GM06990 (cell line): ENCODE data around the gene IL17REL.

Source experiments
- DNase-seq: peaks from one replicate; pipeline ENCODE4 v3.0.0-alpha.2; 2011; ENCODE audit not compliant: insufficient read length; ENCODE audit errors: extremely low read depth
- H3K27me3 ChIP-seq: replicated peaks from 2 replicates; pipeline ENCODE4 v1.6.0; 2011; ENCODE audit warnings: low read length; ENCODE audit not compliant: control insufficient read depth, insufficient read depth
- H3K36me3 ChIP-seq: 2 replicates; pipeline ENCODE4 v1.5.1; 2011; ENCODE audit warnings: low read length; ENCODE audit not compliant: control insufficient read depth, insufficient read depth
- H3K4me3 ChIP-seq: replicated peaks from 2 replicates; pipeline ENCODE4 v1.5.1; 2011; ENCODE audit warnings: low read depth, mild to moderate bottlenecking, control low read depth, low read length
- CTCF ChIP-seq: IDR thresholded peaks from 2 replicates; pipeline ENCODE4 v1.5.1; 2011; ENCODE audit warnings: low read length, control low read depth, mild to moderate bottlenecking, inconsistent platforms; ENCODE audit not compliant: insufficient read depth, poor library complexity, severe bottlenecking

The IL17REL gene

GRCh38 chr22:50030297-50031188, 18.0 kb upstream of the IL17REL start:
- Histone ChIP-seq H3K4me3 (no peak overlapping the region), H3K36me3 (no peaks in the 10 kb centered on the region), H3K27me3 (no peaks in the 10 kb centered on the region; the same call in 1 of the 2 replicates)
- peak; percentile 86 for DNase-seq
- peak; percentile 93 for TF ChIP-seq CTCF

GRCh38 chr22:50027639-50028537, 15.3 kb upstream of the IL17REL start:
- no peaks in the 10 kb centered on the region; the same call in 1 of the 2 replicates for H3K27me3 ChIP-seq
- H3K4me3 ChIP-seq: no peak overlapping the region
- H3K36me3 ChIP-seq: no peaks in the 10 kb centered on the region
- no peak for DNase-seq
- no peak for TF ChIP-seq CTCF

- H3K27me3 ChIP-seq: no peaks in the 10 kb centered on the region; the same call in 1 of the 2 replicates
- no peak for TF ChIP-seq CTCF
- no peak for DNase-seq
These were observed 13.4 kb upstream of the IL17REL start for GRCh38 chr22:50025993-50026392.

GRCh38 chr22:50022171-50022819, 9.7 kb upstream of the IL17REL start:
- DNase-seq: no peak
- no peaks in the 10 kb centered on the region for H3K27me3 ChIP-seq
- H3K36me3 ChIP-seq: no peaks in the 10 kb centered on the region
- TF ChIP-seq CTCF: no peak
- no peak overlapping the region for H3K4me3 ChIP-seq

More at GRCh38 chr22:50025993-50026392, 13.4 kb upstream of the IL17REL start:
- Histone ChIP-seq H3K36me3 (no peaks in the 10 kb centered on the region), H3K4me3 (no peak overlapping the region)

- Histone ChIP-seq H3K36me3 (no peaks in the 10 kb centered on the region), H3K4me3 (no peak overlapping the region), H3K27me3 (no peaks in the 10 kb centered on the region)
- TF ChIP-seq CTCF: no peak
- DNase-seq: no peak
These were observed 8.0 kb upstream of the IL17REL start for GRCh38 chr22:50020606-50021005.
